ENCODE data around the gene C3. TPM values are rescaled to one million over a fixed set of nuclear protein-coding genes. Genes with fewer than 3 reads are reported as not detected.

The C3 gene
- total and polyA plus RNA-seq, 2 of the 13 experiments (the other 11 are each of a cell fraction or from before 2014, with no cell fraction given): 1,455 to 6,272 TPM

- 0 out of 2 replicates have a peak, but pooled peaks have one; percentile 28 for TF ChIP-seq KIAA2018 (CRISPR knock-in tag; IDR thresholded peaks at IDR 0.05; ENCODE audit: borderline replicate concordance)
- 0 out of 2 replicates have a peak, but pooled peaks have one; percentile 27 for TF ChIP-seq ZFP36L2 (CRISPR knock-in tag; IDR thresholded peaks at IDR 0.05)
- peak; percentile 73; the same call in 1 of the 2 replicates for TF ChIP-seq ELF3 (CRISPR knock-in tag; IDR thresholded peaks at IDR 0.05)
- peak; percentile 88 for TF ChIP-seq MEF2D (CRISPR knock-in tag; IDR thresholded peaks at IDR 0.05)
- TF ChIP-seq ZNF256 (CRISPR knock-in tag; conservative IDR thresholded peaks at IDR 0.05): no peak
- TF ChIP-seq NFKBIZ (CRISPR knock-in tag; IDR thresholded peaks at IDR 0.05): peak; percentile 100
- TF ChIP-seq ZSCAN21 (CRISPR knock-in tag; IDR thresholded peaks at IDR 0.05; ENCODE audit: borderline replicate concordance): 0 out of 2 replicates have a peak, but pooled peaks have one; percentile 73
- TF ChIP-seq TCF7 (IDR thresholded peaks at IDR 0.05; ENCODE audit: low read depth): peak; percentile 66
- TF ChIP-seq ZNF597 (CRISPR knock-in tag; IDR thresholded peaks at IDR 0.05): no peak
- TF ChIP-seq GFI1 (CRISPR knock-in tag; IDR thresholded peaks at IDR 0.05; ENCODE audit: borderline replicate concordance): peak; percentile 83
- TF ChIP-seq XBP1 (CRISPR knock-in tag; IDR thresholded peaks at IDR 0.05): no peak
- TF ChIP-seq ZBTB7B (CRISPR knock-in tag; IDR thresholded peaks at IDR 0.05): peak; percentile 86
- peak; percentile 65; the same call in 1 of the 2 replicates for TF ChIP-seq HOMEZ (CRISPR knock-in tag; IDR thresholded peaks at IDR 0.05; ENCODE audit: low read depth)
- peak; percentile 95 for TF ChIP-seq SALL1 (CRISPR knock-in tag; IDR thresholded peaks at IDR 0.05)
- TF ChIP-seq ZFP90 (CRISPR knock-in tag; IDR thresholded peaks at IDR 0.05; ENCODE audit: borderline replicate concordance): no peak
- TF ChIP-seq HIVEP1 (CRISPR knock-in tag; IDR thresholded peaks at IDR 0.05): peak; percentile 99
- no peak for TF ChIP-seq ZNF17 (CRISPR knock-in tag; IDR thresholded peaks at IDR 0.05)
- TF ChIP-seq ZNF335 (CRISPR knock-in tag; IDR thresholded peaks at IDR 0.05): peak; percentile 81; the same call in 1 of the 2 replicates
- TF ChIP-seq NFE2L1 (CRISPR knock-in tag; IDR thresholded peaks at IDR 0.05; ENCODE audit: borderline replicate concordance): no peak
- TF ChIP-seq ATF1 (CRISPR knock-in tag; IDR thresholded peaks at IDR 0.05): no peak; the same call in 1 of the 2 replicates
Measured at GRCh38 chr19:6720369-6721137, at the start of gene C3 (continued).
